DND-41 (cell line): ENCODE results near the gene PHC2.
A peak's percentile ranks its signal among the peaks of the same experiment; 100 is the strongest.

ENCODE experiments used
- ATAC-seq: fragments of 200-7000 bp; cut with Tn5 transposase; 3 replicates; pipeline ENCODE4 v1.9.1; 2021; ENCODE audit warnings: low read depth; ENCODE audit not compliant: insufficient read depth
- DNase-seq: peaks from one replicate; pipeline ENCODE4 v3.0.0-alpha.2; 2020
- H2AFZ ChIP-seq: 2 replicates; pipeline ENCODE4 v1.6.0; 2012; ENCODE audit warnings: low read depth, low read length
- H3K27ac ChIP-seq: 2 replicates; pipeline ENCODE4 v1.5.1; 2012; ENCODE audit warnings: low read length, inconsistent platforms
- H3K27me3 ChIP-seq: fragments of 200-600 bp; sonication (generic); 2 replicates; pipeline ENCODE4 v1.6.0; 2012; ENCODE audit warnings: low read length, mild to moderate bottlenecking, inconsistent platforms; ENCODE audit not compliant: insufficient read depth, poor library complexity
- H3K36me3 ChIP-seq: 2 replicates; pipeline ENCODE4 v1.5.1; 2012; ENCODE audit warnings: low read length, inconsistent platforms; ENCODE audit not compliant: insufficient read depth
- H3K4me1 ChIP-seq: 2 replicates; pipeline ENCODE4 v1.5.1; 2012; ENCODE audit warnings: mild to moderate bottlenecking, low read length; ENCODE audit not compliant: insufficient read depth
- H3K4me2 ChIP-seq: 2 replicates; pipeline ENCODE4 v1.6.0; 2012; ENCODE audit warnings: mild to moderate bottlenecking, moderate library complexity, low read length, inconsistent platforms; ENCODE audit not compliant: insufficient read depth
- H3K4me3 ChIP-seq, 2 experiments: fragments of 200-600 bp in 1 of 2; shearing (Covaris generic) in 1 of 2; 2 replicates each; pipeline ENCODE4 v1.5.1; 2012 to 2016; ENCODE audit warnings: inconsistent platforms in 2 of 2, low read length in 2 of 2, mild to moderate bottlenecking in 2 of 2, low read depth in 1 of 2, moderate library complexity in 1 of 2
- H3K79me2 ChIP-seq: 2 replicates; pipeline ENCODE4 v1.6.0; 2012; ENCODE audit warnings: low read length, inconsistent platforms; ENCODE audit not compliant: insufficient read depth
- H3K9ac ChIP-seq: 2 replicates; pipeline ENCODE4 v1.6.0; 2012; ENCODE audit warnings: low read depth, mild to moderate bottlenecking, inconsistent platforms, low read length, moderate library complexity
- H3K9me3 ChIP-seq: 2 replicates; pipeline ENCODE4 v1.5.1; 2012; ENCODE audit warnings: low read length, moderate library complexity, mild to moderate bottlenecking, inconsistent platforms; ENCODE audit not compliant: insufficient read depth, severe bottlenecking
- H4K20me1 ChIP-seq: 2 replicates; pipeline ENCODE4 v1.6.0; 2012; ENCODE audit warnings: low read length; ENCODE audit not compliant: insufficient read depth
- CTCF ChIP-seq: IDR thresholded peaks from 2 replicates; pipeline ENCODE4 v1.5.1; 2012; ENCODE audit warnings: borderline replicate concordance, low read length, moderate library complexity, mild to moderate bottlenecking; ENCODE audit not compliant: poor library complexity, severe bottlenecking; ENCODE audit errors: extremely low read depth
- EZH2 ChIP-seq: IDR thresholded peaks from 3 replicates; pipeline ENCODE4 v1.6.1; 2012; ENCODE audit warnings: borderline replicate concordance, low read depth, mild to moderate bottlenecking, moderate library complexity, low read length, inconsistent platforms; ENCODE audit not compliant: severe bottlenecking

The PHC2 gene

GRCh38 chr1:33350611-33351280, 80.1 kb downstream of the PHC2 start:
- Histone ChIP-seq H3K36me3 (peaks cover 20% of the 10 kb centered on the region; the same call in 1 of the 2 replicates), H4K20me1 (peaks cover 27% of the 10 kb centered on the region), H3K4me2 (peak overlapping the region; percentile 95), H2AFZ (peak overlapping the region; percentile 87), H3K79me2 (peaks cover 38% of the 10 kb centered on the region), H3K27me3 (no peaks in the 10 kb centered on the region), H3K4me3 (peak overlapping the region; percentile 33 to 67; a peak in 3 of 4 replicates), H3K9me3 (no peaks in the 10 kb centered on the region), H3K9ac (peak overlapping the region; percentile 75), H3K4me1 (peaks cover 46% of the 10 kb centered on the region), H3K27ac (peak overlapping the region; percentile 81)
- no peak for ATAC-seq
- TF ChIP-seq CTCF (no peak), EZH2 (no peak)
- no peak for DNase-seq

- peak; percentile 86 for DNase-seq
- H3K79me2 ChIP-seq, result peaks cover 46% of the 10 kb centered on the region
- H3K27me3 ChIP-seq, result no peaks in the 10 kb centered on the region
- H4K20me1 ChIP-seq, result peaks cover 33% of the 10 kb centered on the region
- H3K27ac ChIP-seq, result peak overlapping the region; percentile 81
- H3K4me1 ChIP-seq, result peaks cover 48% of the 10 kb centered on the region
- peaks cover 26% of the 10 kb centered on the region for H3K36me3 ChIP-seq
- peak; percentile 82 for ATAC-seq
- H3K9ac ChIP-seq, result peak overlapping the region; percentile 82
- H3K4me3 ChIP-seq, result peak overlapping the region; percentile 33 to 67
- peak overlapping the region; percentile 87 for H2AFZ ChIP-seq
- peak overlapping the region; percentile 97 for H3K4me2 ChIP-seq
- no peaks in the 10 kb centered on the region for H3K9me3 ChIP-seq
- no peak for TF ChIP-seq CTCF
- TF ChIP-seq EZH2, result no peak
These were observed 80.9 kb downstream of the PHC2 start for GRCh38 chr1:33349778-33350610.

- no peak for TF ChIP-seq EZH2
- Histone ChIP-seq H3K27ac (peak overlapping the region; percentile 75), H3K4me2 (peak overlapping the region; percentile 97), H3K9ac (peak overlapping the region; percentile 82), H3K27me3 (no peaks in the 10 kb centered on the region), H3K4me1 (peaks cover 48% of the 10 kb centered on the region), H4K20me1 (peaks cover 41% of the 10 kb centered on the region), H3K79me2 (peaks cover 53% of the 10 kb centered on the region), H3K36me3 (peaks cover 26% of the 10 kb centered on the region), H3K9me3 (no peaks in the 10 kb centered on the region), H2AFZ (peak overlapping the region; percentile 57), H3K4me3 (peak overlapping the region; percentile 65 to 81)
- peak; percentile 54 for ATAC-seq
- DNase-seq, result peak; percentile 53
These were observed 81.7 kb downstream of the PHC2 start for GRCh38 chr1:33349081-33349759.
